T-helper 1 cell treated with Interleukin-12 subunit alpha and Interleukin-12 subunit beta and Interleukin-4 antibody, amounts not matched to agents 30 ng/mL and 1 ng/mL, for 36 hours (primary cell): ENCODE data around the gene KCNAB1. TPM values are rescaled to one million over a fixed set of nuclear protein-coding genes. Genes with fewer than 3 reads are reported as not detected.

Experiments
- intact Hi-C: fragments of 100-400 bp; cut with micrococcal nuclease; formaldehyde crosslinking; loops from one replicate; pipeline ENCODE4 v1.15.1; 2024
- total RNA-seq: library from RNA; stranded (reverse); gene quantifications from 2 replicates; pipeline ENCODE4 v1.2.3, GENCODE V29; 2022

The KCNAB1 gene
- total RNA-seq, 1 donor from 2014 or later, result 0.07 TPM

- intact Hi-C loops, result no loop called here
Measured at GRCh38 chr3:156445117-156446090, 325.0 kb downstream of the KCNAB1 start.

GRCh38 chr3:156448300-156448699 lies 327.9 kb downstream of the KCNAB1 start:
- intact Hi-C loops, result loop anchor here (1.0 to 2.0 kb wide), 4 partner anchors 61 to 689 kb away; no protein-coding TSS in a partner anchor

GRCh38 chr3:156449710-156450574 lies 329.6 kb downstream of the KCNAB1 start:
- intact Hi-C loops, result loop anchor here (2.0 kb wide), 1 partner anchor 687 kb away; no protein-coding TSS in a partner anchor

GRCh38 chr3:156455839-156456238 lies 335.5 kb downstream of the KCNAB1 start:
- intact Hi-C loops, result no loop called here

GRCh38 chr3:156456771-156457224 lies 336.4 kb downstream of the KCNAB1 start:
- intact Hi-C loops, result no loop called here

GRCh38 chr3:156459434-156459833 lies 339.1 kb downstream of the KCNAB1 start:
- intact Hi-C loops, result no loop called here

- intact Hi-C loops, result no loop called here
Measured at GRCh38 chr3:156460206-156460611, 339.8 kb downstream of the KCNAB1 start.

- intact Hi-C loops, result no loop called here
Measured at GRCh38 chr3:156461889-156462288, 341.5 kb downstream of the KCNAB1 start.

- intact Hi-C loops, result no loop called here
Measured at GRCh38 chr3:156463123-156463522, 342.7 kb downstream of the KCNAB1 start.

GRCh38 chr3:156465194-156465593 lies 344.8 kb downstream of the KCNAB1 start:
- intact Hi-C loops, result no loop called here

- intact Hi-C loops, result no loop called here
Measured at GRCh38 chr3:156469456-156469855, 349.1 kb downstream of the KCNAB1 start.

GRCh38 chr3:156471431-156471830 lies 351.1 kb downstream of the KCNAB1 start:
- intact Hi-C loops, result no loop called here

GRCh38 chr3:156472150-156472549 lies 351.8 kb downstream of the KCNAB1 start:
- intact Hi-C loops, result loop anchor here (1.0 kb wide), 2 partner anchors 37 to 69 kb away; no protein-coding TSS in a partner anchor

- intact Hi-C loops, result loop anchor here (1.0 kb wide), 2 partner anchors 37 to 69 kb away; no protein-coding TSS in a partner anchor
Measured at GRCh38 chr3:156472684-156473083, 352.3 kb downstream of the KCNAB1 start.

GRCh38 chr3:156473341-156473740 lies 353.0 kb downstream of the KCNAB1 start:
- intact Hi-C loops, result no loop called here

- intact Hi-C loops, result no loop called here
Measured at GRCh38 chr3:156474560-156475389, 354.4 kb downstream of the KCNAB1 start.

- intact Hi-C loops, result no loop called here
Measured at GRCh38 chr3:156477323-156477722, 356.9 kb downstream of the KCNAB1 start.

GRCh38 chr3:156478891-156479290 lies 358.5 kb downstream of the KCNAB1 start:
- intact Hi-C loops, result no loop called here

GRCh38 chr3:156479604-156480003 lies 359.2 kb downstream of the KCNAB1 start:
- intact Hi-C loops, result loop anchor here (5.0 kb wide), 1 partner anchor 1633 kb away; the partner anchor contains the start of gene RSRC1

GRCh38 chr3:156480949-156481348 lies 360.6 kb downstream of the KCNAB1 start:
- intact Hi-C loops, result loop anchor here (5.0 kb wide), 1 partner anchor 1631 kb away; the partner anchor contains the start of gene RSRC1
